Esophagus (tissue), 2 donors: Measurements from ENCODE around the gene SPATS2L. TPM values are rescaled to one million over a fixed set of nuclear protein-coding genes. Genes with fewer than 3 reads are reported as not detected.

Experiments used
- H3K27ac ChIP-seq, 2 donors: one replicate each; pipeline ENCODE4 v1.5.1; 2013; ENCODE audit warnings: low read depth in 2 of 2, mild to moderate bottlenecking in 2 of 2, inconsistent platforms in 1 of 2, low read length in 1 of 2, moderate library complexity in 1 of 2
- H3K27me3 ChIP-seq, 2 donors: one replicate each; pipeline ENCODE4 v1.6.1; 2013; ENCODE audit warnings: low read length in 2 of 2, control low read depth in 1 of 2, mild to moderate bottlenecking in 1 of 2; ENCODE audit not compliant: insufficient read depth in 2 of 2, control insufficient read depth in 1 of 2
- H3K36me3 ChIP-seq, 2 donors: one replicate each; pipeline ENCODE4 v1.6.1; 2013; ENCODE audit warnings: low read length in 1 of 2; ENCODE audit not compliant: control insufficient read depth in 2 of 2, insufficient read depth in 2 of 2
- H3K4me1 ChIP-seq, 2 donors: one replicate each; pipeline ENCODE4 v1.6.1; 2013; ENCODE audit warnings: low read length in 1 of 2; ENCODE audit not compliant: control insufficient read depth in 2 of 2, insufficient read depth in 2 of 2
- H3K4me3 ChIP-seq, 2 donors: one replicate each; pipeline ENCODE4 v1.5.1; 2013; ENCODE audit warnings: low read length in 2 of 2, mild to moderate bottlenecking in 2 of 2, low read depth in 1 of 2, moderate library complexity in 1 of 2
- H3K9me3 ChIP-seq, 2 donors: one replicate each; pipeline ENCODE4 v1.6.1; 2013; ENCODE audit warnings: mild to moderate bottlenecking in 2 of 2, low read depth in 1 of 2, low read length in 1 of 2, moderate library complexity in 1 of 2; ENCODE audit not compliant: control insufficient read depth in 2 of 2, insufficient read depth in 1 of 2
- WGBS, 2 donors: extraction: QIAGEN DNeasy Blood & Tissue Kit; methylation state at CpG; one replicate each; pipeline ENCODE4 v1.1.7; 2013; 5-methylcytosine and 5-hydroxymethylcytosine counted together
- polyA plus RNA-seq, 2 donors: library from polyadenylated mRNA; stranded (reverse); fragments of 200-250 nt; gene quantifications; one replicate each; pipeline ENCODE4 v1.2.3, GENCODE V29; 2013
- donor health status: healthy with polysubstance abuse.
- donor health status: Bipolar disorder and iron deficiency.

Gene SPATS2L
- polyA plus RNA-seq, 2 donors: 41.2 to 47.5 TPM

DNA sequence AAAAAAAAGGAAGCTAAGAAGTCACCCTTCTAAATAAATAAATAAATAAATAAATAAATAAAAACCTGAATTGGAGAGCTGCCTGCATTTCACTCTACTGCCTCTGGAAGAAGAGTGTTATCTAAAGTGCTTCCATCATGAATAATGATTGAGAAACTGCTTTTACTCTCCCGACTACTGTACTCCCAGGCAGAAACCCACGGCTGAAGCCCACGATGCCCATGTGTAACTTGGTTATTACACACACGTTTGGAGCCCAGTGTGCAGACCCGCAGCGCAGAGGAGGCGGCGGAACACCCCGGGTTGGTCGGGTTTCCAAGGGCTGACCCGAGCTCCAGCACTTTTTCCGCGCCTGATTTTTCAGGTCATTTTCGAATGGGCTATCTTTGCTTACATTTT lies 697 bp upstream of the SPATS2L start:
- Histone ChIP-seq H3K9me3 (no peaks in the 10 kb centered on the region), H3K36me3 (no peaks in the 10 kb centered on the region), H3K27me3 (no peaks in the 10 kb centered on the region), H3K4me1 (no peaks in the 10 kb centered on the region), H3K4me3 (peak overlapping the region; percentile 90 to 97), H3K27ac (peak overlapping the region; percentile 93 to 97)
- WGBS, 2 donors: 1 to 3% methylated on average over 14 of the region's 14 CpGs

DNA sequence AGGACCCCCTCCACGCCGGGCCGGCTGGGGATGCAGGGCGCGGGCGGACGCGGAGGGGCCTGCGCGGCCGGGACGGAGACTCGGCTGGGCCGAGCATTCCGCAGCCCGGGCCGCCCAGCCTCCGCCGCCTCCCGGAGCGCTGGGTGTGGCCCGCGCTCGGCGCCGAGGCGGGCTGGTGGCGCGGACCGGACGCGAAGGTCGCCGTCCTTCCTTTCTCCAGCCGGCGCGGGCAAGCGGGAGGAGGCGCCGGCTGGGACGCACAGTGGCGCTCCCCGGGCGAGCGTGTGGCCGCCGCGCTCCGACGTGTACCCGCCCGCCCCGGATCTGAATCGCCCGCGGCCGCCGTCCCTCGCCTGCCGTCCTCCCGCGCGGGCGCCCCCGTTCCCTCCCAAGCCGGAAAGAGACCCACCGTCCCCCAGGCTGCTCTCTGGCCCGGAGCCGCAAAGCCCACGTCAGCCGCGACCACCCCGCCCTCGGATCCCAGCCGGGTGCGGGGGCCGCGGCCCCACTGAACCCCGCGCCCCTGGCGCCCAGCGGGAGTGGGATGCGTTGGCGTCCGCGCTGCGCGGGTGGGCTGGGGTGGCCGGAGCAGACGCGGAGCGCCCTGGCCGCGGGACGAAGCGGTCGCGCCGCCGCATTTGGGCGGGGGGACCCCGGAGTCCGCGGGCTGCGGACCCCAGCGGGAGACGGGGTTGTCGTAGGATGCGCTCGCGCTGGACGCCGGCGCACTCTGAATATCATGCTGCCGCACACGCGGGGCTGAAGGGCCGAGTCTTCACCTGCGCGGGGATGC lies 634 bp downstream of the SPATS2L start:
- peak overlapping the region; percentile 93 to 97 for H3K27ac ChIP-seq
- no peaks in the 10 kb centered on the region for H3K36me3 ChIP-seq
- H3K27me3 ChIP-seq: no peaks in the 10 kb centered on the region
- H3K4me3 ChIP-seq: peak overlapping the region; percentile 90 to 97
- H3K4me1 ChIP-seq: peaks cover 0 to 1% of the 10 kb centered on the region in 2 donors
- 0% methylated on average over 89 to 120 of the region's 120 CpGs for WGBS, 2 donors
- H3K9me3 ChIP-seq: no peaks in the 10 kb centered on the region

DNA sequence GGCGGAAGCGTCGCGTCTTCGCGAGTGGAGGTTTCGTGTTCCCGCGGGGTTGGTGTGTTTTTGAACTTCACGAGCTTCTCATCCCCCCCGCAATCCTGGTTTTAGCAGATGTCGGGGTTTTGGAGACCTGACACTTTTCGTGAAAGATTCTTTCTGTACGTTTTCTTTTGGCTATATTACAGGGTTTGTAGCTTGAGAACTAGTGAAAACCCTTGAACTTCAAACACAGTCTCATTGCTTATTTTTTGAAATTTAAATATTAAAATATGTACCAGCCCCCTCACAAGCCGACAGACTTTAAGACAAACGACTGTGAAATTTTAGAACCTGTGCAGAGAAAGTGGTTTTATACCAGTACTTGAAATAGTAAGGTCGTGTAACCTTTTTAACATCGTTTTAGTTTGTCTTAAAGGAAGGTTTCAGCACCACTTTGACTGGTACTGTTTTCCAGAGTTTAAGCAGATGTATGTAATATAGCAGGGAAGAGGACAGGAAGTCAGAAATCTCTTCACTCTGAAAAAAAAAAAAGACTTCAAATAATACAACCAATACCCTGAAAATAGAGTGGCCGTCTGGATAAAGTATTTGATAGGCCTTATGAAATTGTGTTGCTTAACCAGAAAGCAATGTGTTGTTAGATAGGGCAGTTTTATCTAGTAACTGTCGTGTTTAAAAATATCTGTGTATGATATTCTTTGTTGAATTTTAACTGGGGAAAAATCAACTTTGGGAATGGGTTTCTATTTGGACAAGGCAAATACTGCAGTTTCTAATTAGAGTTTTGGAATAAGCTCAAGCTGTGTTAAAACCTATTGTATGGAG lies 1.4 kb downstream of the SPATS2L start:
- Histone ChIP-seq H3K4me3 (peak overlapping the region; percentile 90 to 97), H3K27ac (peak overlapping the region; percentile 93 to 97), H3K9me3 (no peaks in the 10 kb centered on the region), H3K36me3 (no peaks in the 10 kb centered on the region), H3K4me1 (peaks cover 0 to 2% of the 10 kb centered on the region in 2 donors), H3K27me3 (no peaks in the 10 kb centered on the region)
- WGBS, 2 donors: 4% methylated on average over 20 of the region's 20 CpGs

DNA sequence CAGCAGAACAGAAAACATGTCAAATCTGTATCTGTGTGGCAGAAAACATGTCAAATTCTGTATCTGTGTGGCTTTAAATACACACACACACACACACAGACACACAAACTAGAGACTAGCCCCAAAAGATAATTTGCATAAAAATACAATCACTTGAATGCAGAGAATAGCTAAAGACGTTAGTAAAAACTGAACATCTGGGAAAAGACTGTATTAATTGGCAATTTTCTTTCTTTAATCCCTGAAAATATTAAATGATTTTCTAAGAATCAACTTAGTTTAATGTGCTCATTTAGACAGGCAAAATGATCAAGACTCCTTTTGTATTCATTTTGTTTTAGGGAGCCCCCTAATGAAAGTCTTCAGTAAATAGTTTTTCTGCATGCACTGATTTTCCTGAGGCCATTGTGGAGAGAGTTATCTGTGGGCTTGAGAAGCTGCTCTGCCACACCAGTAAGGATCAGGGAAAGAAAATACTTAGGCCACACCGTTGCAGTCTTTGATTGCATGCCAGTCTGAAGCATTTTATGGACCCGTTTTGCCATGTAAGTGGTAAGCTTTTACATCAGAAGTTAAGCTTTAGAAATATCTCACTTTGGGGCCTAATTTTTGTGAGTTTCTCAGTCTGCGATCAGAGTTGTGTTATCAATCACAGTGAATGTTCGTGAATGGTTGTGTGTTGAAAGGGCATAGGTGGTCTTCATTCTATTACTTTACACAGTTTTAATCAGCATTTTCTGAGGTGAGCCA lies 2.2 kb downstream of the SPATS2L start:
- H3K27me3 ChIP-seq: no peaks in the 10 kb centered on the region
- peaks cover 0 to 2% of the 10 kb centered on the region in 2 donors for H3K4me1 ChIP-seq
- H3K27ac ChIP-seq: no peak overlapping the region
- peak overlapping the region in 1 of 2 donors; percentile 90 for H3K4me3 ChIP-seq
- no peaks in the 10 kb centered on the region for H3K9me3 ChIP-seq
- 41 to 50% methylated on average over 5 of the region's 5 CpGs for WGBS, 2 donors
- no peaks in the 10 kb centered on the region for H3K36me3 ChIP-seq

DNA sequence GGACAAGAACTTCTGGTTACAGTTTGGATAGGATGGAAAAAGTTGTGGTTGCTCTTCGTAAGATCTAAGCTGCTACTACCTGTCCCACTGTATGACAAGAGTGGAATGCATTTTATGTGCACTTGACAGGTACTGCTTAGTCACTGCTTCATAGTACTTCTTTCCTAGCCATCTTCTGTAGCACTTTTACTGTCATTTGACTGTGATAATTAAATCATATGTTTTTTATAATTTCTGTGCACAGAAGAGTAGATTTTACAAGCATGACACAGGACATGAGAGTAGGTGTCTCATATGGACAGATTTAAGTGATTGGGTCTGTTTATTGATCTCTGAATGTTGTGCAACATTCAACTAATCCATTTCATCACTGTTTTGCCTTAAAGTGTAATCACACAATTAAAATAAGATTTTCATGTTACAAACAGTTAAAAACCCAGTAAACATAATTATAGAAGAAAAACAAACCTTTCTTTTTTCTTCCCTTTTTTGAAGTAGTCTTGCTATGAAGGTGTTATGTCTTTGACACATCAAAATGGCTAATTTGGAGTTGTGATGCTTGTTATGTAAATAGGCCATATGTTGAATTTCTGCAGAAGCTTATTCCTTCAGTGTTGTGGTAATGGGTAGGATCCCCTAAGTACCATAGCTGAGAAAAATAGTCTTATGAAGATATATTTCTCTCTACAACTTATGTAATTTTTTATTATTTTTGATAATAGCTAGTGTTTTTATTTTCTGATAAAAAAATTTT lies 3.0 kb downstream of the SPATS2L start:
- Histone ChIP-seq H3K36me3 (no peaks in the 10 kb centered on the region), H3K27ac (no peak overlapping the region), H3K27me3 (no peaks in the 10 kb centered on the region), H3K9me3 (no peaks in the 10 kb centered on the region), H3K4me1 (peaks cover 0 to 2% of the 10 kb centered on the region in 2 donors), H3K4me3 (no peak overlapping the region)
- WGBS, 2 donors: 70 to 73% methylated on average over 1 of the region's 1 CpG

DNA sequence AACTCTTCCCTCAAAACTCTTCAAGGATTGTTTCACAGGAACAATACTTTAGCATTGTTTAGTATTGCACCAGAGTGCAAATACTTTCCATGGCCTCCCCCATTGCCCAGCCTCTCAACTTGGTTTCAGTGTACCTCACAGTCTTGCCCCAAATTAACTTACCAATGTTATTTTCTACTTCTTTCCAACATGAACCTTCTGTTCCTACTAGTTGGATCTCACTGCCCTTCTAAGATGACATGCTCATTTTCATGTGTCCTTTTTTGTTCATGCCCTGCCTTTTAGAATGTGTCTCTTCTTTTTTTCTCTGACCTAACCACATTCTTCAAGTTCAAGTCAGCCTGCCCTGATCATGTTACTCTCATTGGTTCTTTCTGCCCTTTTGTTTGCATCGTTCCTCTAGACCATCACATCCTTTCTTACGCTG lies 4.1 kb downstream of the SPATS2L start:
- no peaks in the 10 kb centered on the region for H3K9me3 ChIP-seq
- no peak overlapping the region for H3K4me3 ChIP-seq
- peaks cover 0 to 2% of the 10 kb centered on the region in 2 donors for H3K4me1 ChIP-seq
- H3K27ac ChIP-seq: no peak overlapping the region
- H3K27me3 ChIP-seq: no peaks in the 10 kb centered on the region
- H3K36me3 ChIP-seq: no peaks in the 10 kb centered on the region
- 62 to 79% methylated on average over 2 of the region's 2 CpGs for WGBS, 2 donors

DNA sequence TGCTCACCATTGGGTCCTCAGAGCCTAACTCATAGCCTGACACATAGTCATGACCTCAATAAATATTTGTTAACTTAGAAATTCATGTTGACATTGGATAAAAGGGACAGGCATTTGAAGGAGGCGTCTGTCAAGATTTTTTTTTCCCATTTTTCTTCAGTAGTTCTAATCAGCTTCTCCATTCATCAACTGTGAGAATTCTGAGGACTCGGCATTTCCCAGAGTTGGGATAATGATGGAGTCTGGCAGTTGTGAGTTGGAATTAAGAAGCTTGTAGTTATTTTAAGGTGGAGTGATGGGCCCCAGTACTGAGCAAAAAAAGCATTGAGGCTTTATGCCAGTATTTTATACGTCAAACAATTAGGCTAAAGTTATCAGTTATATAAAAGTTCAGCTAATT lies 4.6 kb downstream of the SPATS2L start:
- 68 to 70% methylated on average over 3 of the region's 3 CpGs for WGBS, 2 donors
- H3K4me1 ChIP-seq: peaks cover 0 to 2% of the 10 kb centered on the region in 2 donors

DNA sequence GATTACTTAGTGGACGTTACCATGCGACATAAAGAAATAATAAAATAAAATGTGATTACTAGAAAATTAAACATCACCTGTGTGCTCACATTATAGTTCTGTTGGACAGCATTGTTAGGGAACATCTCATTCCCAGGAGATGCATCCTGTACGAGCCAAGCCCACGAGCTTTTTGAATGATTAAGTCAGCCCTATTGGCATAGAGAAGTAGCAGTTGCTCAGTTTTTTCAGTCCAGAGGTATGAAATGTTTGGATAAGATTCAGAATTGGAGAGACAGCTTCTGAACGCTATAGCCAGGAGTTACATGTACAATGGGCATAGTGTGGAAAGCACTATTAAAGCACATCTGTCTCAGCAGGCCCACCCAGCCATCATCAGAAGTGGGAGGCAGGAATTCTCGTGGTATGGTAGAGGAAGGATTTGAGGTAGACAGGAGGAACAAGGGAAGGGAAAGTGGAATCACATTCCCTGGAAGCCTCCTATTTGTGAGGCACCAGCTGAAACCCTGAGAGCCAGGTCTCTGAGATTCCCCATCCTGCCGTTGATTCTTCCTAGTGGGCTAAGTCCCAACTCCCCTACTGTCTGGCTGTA lies 8.6 kb downstream of the SPATS2L start:
- Histone ChIP-seq H3K27me3 (no peaks in the 10 kb centered on the region), H3K4me1 (peaks cover 0 to 2% of the 10 kb centered on the region in 2 donors), H3K4me3 (no peak overlapping the region), H3K36me3 (no peaks in the 10 kb centered on the region), H3K9me3 (no peaks in the 10 kb centered on the region), H3K27ac (no peak overlapping the region)
- 68 to 71% methylated on average over 7 of the region's 7 CpGs for WGBS, 2 donors

More for the DNA sequence above, 4.6 kb downstream of the SPATS2L start:
- Histone ChIP-seq H3K4me3 (no peak overlapping the region), H3K36me3 (no peaks in the 10 kb centered on the region), H3K9me3 (no peaks in the 10 kb centered on the region), H3K27ac (no peak overlapping the region), H3K27me3 (no peaks in the 10 kb centered on the region)
